Endothelial cell of umbilical vein (primary cell): ENCODE results near the gene OPRM1. TPM values are rescaled to one million over a fixed set of nuclear protein-coding genes. Genes with fewer than 3 reads are reported as not detected.

Source experiments
- BruUV-seq: library from RNA; stranded (reverse); fragments of 400-500 nt; replicated peaks from 2 replicates; lab custom pipeline; 2021; lab: Mats Ljungman, UMichigan
- CTCF ChIA-PET: fragments of 300-600, 350-600 bp; sonication (Branson Sonifier 250); formaldehyde crosslinking; loops from one replicate; lab custom pipeline; 2021; ENCODE audit warnings: antibody characterized with exemption, inconsistent platforms; lab: Charles Lee
- POLR2A ChIA-PET: fragments of 300-600, 350-600 bp; sonication (Branson Sonifier 250); formaldehyde crosslinking; loops from one replicate; lab custom pipeline; 2021; ENCODE audit warnings: antibody characterized with exemption, inconsistent platforms; lab: Charles Lee
- DNase-seq: peaks from one replicate; pipeline ENCODE4 v3.0.0-alpha.2; 2011; ENCODE audit warnings: low read depth, low spot score
- FAIRE-seq: peaks from 2 replicates; lab custom pipeline; 2011; peaks lifted over from hg19 to GRCh38; lab: Jason Lieb, UNC
- H2AFZ ChIP-seq: 2 replicates; pipeline ENCODE4 v1.6.0; 2012; ENCODE audit warnings: low read depth, low read length, control low read depth, inconsistent platforms
- H3K27ac ChIP-seq: 2 replicates; pipeline ENCODE4 v1.5.1; 2011; ENCODE audit warnings: low read depth, mild to moderate bottlenecking, control low read depth, low read length, moderate library complexity; ENCODE audit not compliant: insufficient read depth
- H3K27me3 ChIP-seq, 2 experiments: 2 replicates each; pipeline versions ENCODE4 v1.6.0 to v1.6.1; 2011; ENCODE audit warnings: low read length in 2 of 2, mixed read lengths in 1 of 2; ENCODE audit not compliant: control insufficient read depth in 2 of 2, insufficient read depth in 2 of 2
- H3K36me3 ChIP-seq, 2 experiments: 2 replicates in 1 of 2; 3 replicates in 1 of 2; pipeline ENCODE4 v1.5.1; 2011; ENCODE audit warnings: low read length in 2 of 2, mild to moderate bottlenecking in 1 of 2, moderate library complexity in 1 of 2; ENCODE audit not compliant: control insufficient read depth in 2 of 2, insufficient read depth in 2 of 2; ENCODE audit errors: extremely low read depth in 1 of 2
- H3K4me1 ChIP-seq: 3 replicates; pipeline ENCODE4 v1.5.1; 2011; ENCODE audit warnings: mild to moderate bottlenecking, low read length; ENCODE audit not compliant: control insufficient read depth, insufficient read depth; ENCODE audit errors: extremely low read depth
- H3K4me2 ChIP-seq: 2 replicates; pipeline ENCODE4 v1.6.1; 2011; ENCODE audit warnings: low read length, control low read depth, mixed read lengths; ENCODE audit not compliant: insufficient read depth
- H3K4me3 ChIP-seq, 3 experiments: fragments of 200-600 bp in 1 of 3; sonication (generic), shearing (Covaris generic) in 1 of 3; replicated peaks in 1 of 3; 2 replicates each; pipeline ENCODE4 v1.5.1; 2011 to 2016; ENCODE audit warnings: control low read depth in 3 of 3, low read length in 3 of 3, mild to moderate bottlenecking in 2 of 3, inconsistent platforms in 1 of 3, low read depth in 1 of 3, moderate library complexity in 1 of 3; ENCODE audit not compliant: insufficient read depth in 1 of 3
- H3K79me2 ChIP-seq: 2 replicates; pipeline ENCODE4 v1.6.0; 2012; ENCODE audit warnings: low read length, inconsistent platforms; ENCODE audit not compliant: control insufficient read depth, insufficient read depth
- H3K9ac ChIP-seq: replicated peaks from 2 replicates; pipeline ENCODE3; 2011; ENCODE audit warnings: low read length, control low read depth; ENCODE audit not compliant: insufficient read depth; ENCODE audit errors: extremely low read depth
- H3K9me1 ChIP-seq: replicated peaks from 3 replicates; pipeline ENCODE4 v1.6.0; 2011; ENCODE audit warnings: mild to moderate bottlenecking, low read length; ENCODE audit not compliant: control insufficient read depth, insufficient read depth; ENCODE audit errors: extremely low read depth
- H3K9me3 ChIP-seq: replicated peaks from 2 replicates; pipeline ENCODE4 v1.5.1; 2012; ENCODE audit warnings: low read length, inconsistent platforms; ENCODE audit not compliant: control insufficient read depth, insufficient read depth
- H4K20me1 ChIP-seq: replicated peaks from 2 replicates; pipeline ENCODE3; 2011; ENCODE audit warnings: mild to moderate bottlenecking, low read length; ENCODE audit not compliant: control insufficient read depth, insufficient read depth; ENCODE audit errors: extremely low read depth
- CTCF ChIP-seq, 2 donors: IDR thresholded peaks; 1 replicate in 1 of 2; 2 replicates in 1 of 2; pipeline ENCODE4 v1.5.1; 2011; ENCODE audit warnings: low read length in 2 of 2, mild to moderate bottlenecking in 2 of 2, moderate library complexity in 2 of 2, control low read depth in 1 of 2, inconsistent platforms in 1 of 2, low read depth in 1 of 2; ENCODE audit not compliant: insufficient read depth in 1 of 2; ENCODE audit errors: extremely low read depth in 1 of 2
- EZH2 ChIP-seq: IDR thresholded peaks from 2 replicates; pipeline ENCODE4 v1.6.1; 2012; ENCODE audit warnings: borderline replicate concordance, low read depth, mild to moderate bottlenecking, moderate library complexity, low read length, inconsistent platforms; ENCODE audit not compliant: severe bottlenecking
- FOS ChIP-seq: IDR thresholded peaks from 2 replicates; pipeline ENCODE4 v1.6.1; 2011; ENCODE audit warnings: mild to moderate bottlenecking, low read length, moderate library complexity, borderline replicate concordance; ENCODE audit not compliant: insufficient read depth
- GATA2 ChIP-seq: IDR thresholded peaks from 2 replicates; pipeline ENCODE4 v1.7.0; 2011; ENCODE audit warnings: low read depth, mild to moderate bottlenecking, moderate library complexity, mixed read lengths, low read length; ENCODE audit not compliant: insufficient read length, insufficient read depth
- JUN ChIP-seq: IDR thresholded peaks from 2 replicates; pipeline ENCODE4 v1.6.1; 2011; ENCODE audit warnings: borderline replicate concordance, low read depth; ENCODE audit not compliant: insufficient read length, insufficient read depth
- MYC ChIP-seq: IDR thresholded peaks from one replicate; pipeline ENCODE4 v1.6.1; 2011; ENCODE audit warnings: mild to moderate bottlenecking, low read depth, low read length
- POLR2A ChIP-seq: IDR thresholded peaks from 2 replicates; pipeline ENCODE4 v1.6.1; 2012; ENCODE audit warnings: low read depth, mild to moderate bottlenecking, control low read depth, low read length
- dilution Hi-C: fragments of 300-500 bp; cut with MboI; formaldehyde crosslinking; loops from one replicate; pipeline ENCODE4 v1.15.0; 2019; ENCODE audit warnings: low sequenced_read_pairs; ENCODE audit not compliant: extremely low pct_ligation_motif_present
- intact Hi-C: fragments of 100-400 bp; cut with micrococcal nuclease; formaldehyde crosslinking; loops from one replicate; pipeline ENCODE4 v1.10.0; 2022
- polyA plus RNA-seq, 4 experiments: library from polyadenylated mRNA; depleted of rRNA in 3 of 4; stranded (reverse) in 3 of 4; unstranded in 1 of 4; fragments of >200 nt; gene quantifications; 2 replicates each; pipeline versions ENCODE4 v1.2.1 to v1.2.3, GENCODE V29; 2011 to 2012; ENCODE audit warnings: missing spikeins in 1 of 4
- total RNA-seq: library from RNA; stranded (reverse); gene quantifications from 2 replicates; pipeline ENCODE4 v1.2.3, GENCODE V29; 2021
- TF ChIP-seq, protein P1 (sequence below): IDR thresholded peaks from 2 replicates; pipeline ENCODE4 v1.6.1; 2011; ENCODE audit not compliant: insufficient read depth, insufficient read length

OPRM1 gene
- total and polyA plus RNA-seq, 2 donors (not counting 3 experiments of a cell fraction or from before 2014, with no cell fraction given) = not detected

GRCh38 chr6:154232013-154232910, 193.2 kb downstream of the OPRM1 start:
- no peak overlapping the region for H3K9ac ChIP-seq
- TF ChIP-seq FOS (no peak), JUN (no peak), EZH2 (no peak)
- no peaks in the 10 kb centered on the region for H4K20me1 ChIP-seq
- no peak for FAIRE-seq
- ChIA-PET POLR2A (no interaction called here), CTCF (interaction anchor here (1.0 to 1.9 kb wide), 5 partner anchors 9 to 45 kb away, joined by 3 to 5 read pairs (median 4); no protein-coding TSS in a partner anchor)
- H3K4me2 ChIP-seq = no peak overlapping the region
- no peaks in the 10 kb centered on the region for H3K4me1 ChIP-seq
- no peak overlapping the region for H2AFZ ChIP-seq
- BruUV-seq = no TSS peak
- no peaks in the 10 kb centered on the region for H3K36me3 ChIP-seq
- DNase-seq = no peak
- H3K9me3 ChIP-seq = no peaks in the 10 kb centered on the region
- H3K9me1 ChIP-seq = no peaks in the 10 kb centered on the region
- intact Hi-C loops = no loop called here
- no peaks in the 10 kb centered on the region for H3K27me3 ChIP-seq
- dilution Hi-C loops = no loop called here
- H3K79me2 ChIP-seq = no peaks in the 10 kb centered on the region
- no peak overlapping the region for H3K4me3 ChIP-seq
- H3K27ac ChIP-seq = no peak overlapping the region

DNA sequence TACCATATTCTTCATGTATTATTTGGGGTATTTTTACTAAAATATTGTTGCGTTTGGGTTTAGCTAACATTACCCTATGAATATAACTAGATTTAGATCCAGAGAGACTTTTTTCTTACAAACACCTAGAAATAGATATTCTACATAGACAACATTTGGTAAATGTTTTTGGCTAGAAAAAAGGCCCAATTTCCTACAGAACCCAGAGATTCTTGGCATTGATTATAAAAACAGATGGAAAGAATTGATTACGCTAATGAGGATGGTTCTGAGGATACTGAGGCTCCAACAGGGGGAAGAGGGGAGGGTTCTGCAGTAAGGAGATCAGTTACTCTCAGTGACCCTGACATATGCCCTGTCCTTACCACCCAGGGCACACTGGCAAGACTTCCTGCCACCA, 194.3 kb downstream of the OPRM1 start:
- no peak overlapping the region for H3K27ac ChIP-seq
- intact Hi-C loops = no loop called here
- ChIA-PET POLR2A (no interaction called here), CTCF (interaction anchor here (1.0 to 1.9 kb wide), 3 partner anchors 10 to 13 kb away, joined by 3 to 5 read pairs (median 4); no protein-coding TSS in a partner anchor)
- H3K9me1 ChIP-seq = no peaks in the 10 kb centered on the region
- H2AFZ ChIP-seq = no peak overlapping the region
- H3K79me2 ChIP-seq = no peaks in the 10 kb centered on the region
- H3K4me2 ChIP-seq = no peak overlapping the region
- H3K4me3 ChIP-seq = no peak overlapping the region
- DNase-seq (no peak), FAIRE-seq (no peak)
- H3K36me3 ChIP-seq = no peaks in the 10 kb centered on the region
- H3K4me1 ChIP-seq = no peaks in the 10 kb centered on the region
- TF ChIP-seq GATA2 (no peak), EZH2 (no peak), CTCF (IDR thresholded peaks at IDR 0.05; ENCODE audit: extremely low read depth in 1 of 2, insufficient read depth in 1 of 2, low read depth in 1 of 2, low read length in 2 of 2) (no peak), POLR2A (no peak), FOS (no peak), MYC (no peak)
- TF ChIP-seq, protein P1, sequence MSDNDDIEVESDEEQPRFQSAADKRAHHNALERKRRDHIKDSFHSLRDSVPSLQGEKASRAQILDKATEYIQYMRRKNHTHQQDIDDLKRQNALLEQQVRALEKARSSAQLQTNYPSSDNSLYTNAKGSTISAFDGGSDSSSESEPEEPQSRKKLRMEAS = no peak
- H3K27me3 ChIP-seq = no peaks in the 10 kb centered on the region
- H4K20me1 ChIP-seq = no peaks in the 10 kb centered on the region
- H3K9ac ChIP-seq = no peak overlapping the region
- H3K9me3 ChIP-seq = no peaks in the 10 kb centered on the region
- dilution Hi-C loops = no loop called here
- no TSS peak for BruUV-seq
